ENCODE data around the gene KDM2B.

DNA sequence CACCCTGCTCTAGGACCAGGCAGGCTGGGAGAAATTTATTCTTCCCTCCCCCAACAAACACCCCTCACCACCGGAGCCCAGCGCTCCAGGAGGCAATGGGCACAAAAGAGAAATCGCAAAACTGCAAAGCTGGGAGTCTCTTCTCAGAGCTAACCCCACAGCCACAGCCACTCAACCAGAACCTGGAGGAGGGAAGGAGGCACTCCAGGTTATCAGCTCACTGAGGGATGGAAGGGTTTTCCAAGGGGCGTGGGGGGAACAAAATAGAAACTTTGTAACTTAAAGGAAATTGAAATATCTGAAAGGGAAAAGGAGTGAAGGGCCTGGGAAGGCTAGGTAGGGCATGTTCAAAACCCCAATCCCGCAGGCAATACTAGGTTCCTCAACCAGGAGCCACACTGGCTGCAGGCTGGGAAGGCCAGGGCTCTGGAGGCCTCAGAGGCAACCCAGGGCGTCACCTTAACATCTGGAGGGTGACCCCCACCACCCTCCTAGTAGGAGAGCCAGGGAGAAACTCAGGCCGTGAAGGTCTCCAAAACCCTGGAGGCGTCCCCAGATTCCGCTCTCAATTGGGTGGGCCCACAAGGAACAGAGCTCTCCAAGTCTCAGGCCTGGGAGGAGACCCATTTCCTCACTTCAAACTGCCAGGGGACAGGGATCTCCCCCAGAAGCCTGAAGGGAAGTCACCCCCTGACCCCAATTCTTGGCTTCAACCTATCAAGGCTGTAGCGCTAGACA lies 3.2 kb downstream of the KDM2B start:
- TF ChIP-seq POLR2AphosphoS5 (IDR thresholded peaks at IDR 0.05): no peak
- TF ChIP-seq, protein P1, sequence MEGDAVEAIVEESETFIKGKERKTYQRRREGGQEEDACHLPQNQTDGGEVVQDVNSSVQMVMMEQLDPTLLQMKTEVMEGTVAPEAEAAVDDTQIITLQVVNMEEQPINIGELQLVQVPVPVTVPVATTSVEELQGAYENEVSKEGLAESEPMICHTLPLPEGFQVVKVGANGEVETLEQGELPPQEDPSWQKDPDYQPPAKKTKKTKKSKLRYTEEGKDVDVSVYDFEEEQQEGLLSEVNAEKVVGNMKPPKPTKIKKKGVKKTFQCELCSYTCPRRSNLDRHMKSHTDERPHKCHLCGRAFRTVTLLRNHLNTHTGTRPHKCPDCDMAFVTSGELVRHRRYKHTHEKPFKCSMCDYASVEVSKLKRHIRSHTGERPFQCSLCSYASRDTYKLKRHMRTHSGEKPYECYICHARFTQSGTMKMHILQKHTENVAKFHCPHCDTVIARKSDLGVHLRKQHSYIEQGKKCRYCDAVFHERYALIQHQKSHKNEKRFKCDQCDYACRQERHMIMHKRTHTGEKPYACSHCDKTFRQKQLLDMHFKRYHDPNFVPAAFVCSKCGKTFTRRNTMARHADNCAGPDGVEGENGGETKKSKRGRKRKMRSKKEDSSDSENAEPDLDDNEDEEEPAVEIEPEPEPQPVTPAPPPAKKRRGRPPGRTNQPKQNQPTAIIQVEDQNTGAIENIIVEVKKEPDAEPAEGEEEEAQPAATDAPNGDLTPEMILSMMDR (IDR thresholded peaks at IDR 0.05): no peak

All from esophagus muscularis mucosa (tissue), 3 donors.